GM18499 (cell line): ENCODE results near the gene DLG1.
"Not testable (repeated sequence)": the region's sequence is repeated elsewhere in the genome, so short reads cannot be mapped to it uniquely, and the experiment has no call there.

ENCODE experiments used
- ATAC-seq: cut with Tn5 transposase; IDR thresholded peaks from one replicate; pipeline ENCODE4 v1.9.1; 2021; ENCODE audit warnings: moderate number of reproducible peaks; ENCODE audit not compliant: insufficient read depth, unreplicated experiment

The DLG1 gene

DNA sequence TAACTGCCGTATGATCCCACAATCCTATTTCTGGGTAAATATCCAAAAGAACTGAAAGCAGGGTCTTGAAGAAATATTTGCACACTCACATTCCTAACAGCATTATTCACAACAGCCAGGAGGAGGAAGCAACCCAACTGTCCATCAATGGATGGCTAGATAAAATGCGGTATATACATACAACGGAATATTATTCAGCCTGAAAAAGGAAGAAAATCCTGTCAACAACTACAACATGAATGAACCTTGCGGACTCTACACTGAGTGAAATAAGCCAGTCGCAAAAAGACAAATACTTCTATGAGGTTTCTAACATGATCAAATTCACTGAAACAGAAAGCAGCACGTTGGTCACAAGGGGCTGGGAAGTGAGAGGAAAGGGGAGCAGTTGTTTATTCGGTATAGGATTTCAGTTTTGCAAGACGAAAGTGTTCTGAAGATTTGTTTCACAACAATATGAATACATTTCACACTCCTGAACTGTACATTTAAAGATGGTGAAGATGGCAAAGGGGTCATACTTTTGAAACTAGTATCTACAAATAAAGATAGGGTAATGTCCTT is 6.2 kb downstream of the DLG1 start:
- ATAC-seq = no peak

DNA sequence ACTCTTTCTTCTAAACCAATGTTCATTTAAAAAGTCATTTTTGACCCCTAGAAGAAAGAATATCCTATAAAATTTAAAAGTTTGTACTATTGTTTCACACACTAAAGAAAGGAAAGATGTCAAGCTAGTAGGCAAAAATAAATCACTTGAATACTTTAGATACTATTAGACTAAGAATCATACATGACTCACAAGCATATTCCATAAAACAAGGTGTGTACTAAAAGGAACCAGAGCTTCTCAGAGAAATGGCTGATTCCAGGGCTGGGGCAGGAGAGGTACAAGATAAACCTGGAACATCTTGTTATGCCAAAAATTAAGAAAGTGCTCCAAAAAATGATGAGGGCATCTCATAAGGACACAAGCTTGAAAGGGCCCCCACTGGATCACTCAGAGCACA is 8.7 kb downstream of the DLG1 start:
- no peak for ATAC-seq

DNA sequence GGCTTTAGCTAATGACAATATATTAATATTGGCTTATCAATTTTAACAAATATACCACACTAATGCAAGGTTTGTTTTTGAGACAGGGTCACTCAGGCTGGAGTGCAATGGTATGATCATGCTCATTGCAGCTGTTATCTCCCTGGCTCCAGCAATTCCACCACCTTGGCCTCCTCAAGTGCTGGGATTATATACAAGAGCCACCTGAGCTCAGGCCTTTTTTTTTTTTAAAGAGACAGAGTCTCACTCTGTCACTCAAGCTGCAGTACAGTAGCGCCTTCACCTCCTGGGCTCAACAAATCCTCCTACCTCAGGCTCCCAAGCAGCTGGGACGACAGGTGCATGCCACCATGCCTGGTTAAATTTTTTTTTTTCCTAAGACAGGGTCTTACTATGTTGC is 11.7 kb downstream of the DLG1 start:
- ATAC-seq = no peak

DNA sequence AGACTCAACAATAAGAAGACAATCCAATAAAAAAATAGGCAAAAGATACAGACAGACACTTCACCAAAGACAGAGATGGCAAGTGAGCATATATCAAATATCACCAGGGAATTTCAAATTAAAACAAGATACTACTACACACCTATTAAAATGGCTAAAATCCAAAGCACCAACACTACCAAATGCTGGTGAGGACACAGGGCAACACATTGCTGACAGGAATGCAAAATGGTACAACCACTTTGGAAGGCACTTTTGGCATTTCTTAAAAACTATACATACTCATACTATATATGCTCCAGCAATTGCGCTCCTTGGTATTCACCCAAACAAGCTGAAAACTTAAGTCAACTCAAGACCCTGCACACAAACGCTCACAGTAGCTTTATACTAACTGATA is 12.9 kb downstream of the DLG1 start:
- no peak for ATAC-seq

DNA sequence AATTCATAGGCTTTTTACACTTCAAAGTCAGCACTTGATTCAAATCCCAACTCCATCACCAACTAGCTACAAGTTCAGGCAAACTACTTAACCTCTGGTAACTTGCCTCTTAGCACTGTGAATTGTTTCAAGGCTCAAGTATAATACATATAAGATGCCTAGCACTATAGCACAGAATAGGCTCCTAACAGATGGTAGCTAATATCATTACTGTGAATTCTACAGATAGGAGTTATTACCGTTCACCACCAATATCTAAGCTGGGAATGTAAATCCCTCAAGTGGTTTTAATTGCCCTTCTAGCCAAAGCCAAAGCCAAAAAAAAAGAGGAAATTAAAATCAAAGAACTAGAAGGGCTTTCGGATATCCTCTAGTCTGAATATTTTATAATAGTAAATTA is 15.4 kb downstream of the DLG1 start:
- ATAC-seq = no peak

DNA sequence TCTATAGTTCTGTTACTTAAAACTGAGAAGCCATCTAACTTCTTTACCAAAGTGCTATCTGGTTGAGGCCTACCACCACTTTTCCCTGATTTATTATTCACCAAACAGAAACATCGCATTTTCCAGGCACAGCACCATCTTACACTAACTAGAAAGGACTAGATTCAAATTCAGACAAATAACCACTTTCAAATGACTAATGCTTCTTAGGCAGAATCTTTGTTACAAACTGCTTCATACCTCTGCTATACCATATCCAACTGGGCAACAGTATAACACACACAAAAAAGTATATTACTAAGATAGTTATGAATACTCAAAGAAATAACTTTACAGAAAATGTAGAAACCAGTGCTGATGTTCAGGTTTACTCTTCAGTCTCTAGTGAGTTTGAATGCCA is 16.6 kb downstream of the DLG1 start:
- no peak for ATAC-seq

DNA sequence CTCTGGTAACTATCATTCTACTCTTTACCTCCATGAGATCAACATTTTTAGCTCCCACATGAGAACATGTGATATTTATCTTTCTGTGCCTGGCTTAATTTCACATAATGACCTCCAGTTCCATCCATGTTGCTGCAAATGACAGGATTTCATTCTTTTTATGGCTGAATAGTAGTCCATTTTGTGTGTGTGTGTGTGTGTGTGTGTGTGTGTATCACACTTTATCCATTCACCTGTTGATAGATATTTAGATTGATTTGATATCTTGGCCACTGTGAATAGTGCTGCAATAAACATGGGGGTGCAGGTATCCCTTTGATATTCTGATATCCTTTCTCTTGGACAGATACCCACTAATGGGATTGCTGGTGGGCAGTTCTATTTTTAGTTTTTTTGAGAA is 18.3 kb downstream of the DLG1 start:
- ATAC-seq = no peak

DNA sequence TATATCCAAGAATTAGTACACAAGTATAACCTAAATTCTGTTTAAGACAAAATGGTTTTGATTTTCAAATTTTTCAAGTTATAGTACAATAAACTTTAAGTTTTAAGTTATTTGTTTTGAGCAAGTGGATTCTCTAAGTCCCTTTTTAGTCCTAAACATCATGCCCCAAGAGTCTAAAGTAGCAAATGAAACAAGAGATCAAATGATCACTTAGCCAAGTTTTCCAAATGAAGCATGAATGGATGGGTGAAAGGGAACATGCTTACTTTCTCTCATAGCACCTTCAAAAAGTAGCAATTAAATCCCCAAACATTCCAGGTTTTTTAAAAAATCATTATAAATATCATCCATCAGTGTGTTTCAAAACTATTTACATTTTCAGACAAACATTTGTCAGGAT is 19.5 kb downstream of the DLG1 start:
- no peak for ATAC-seq

DNA sequence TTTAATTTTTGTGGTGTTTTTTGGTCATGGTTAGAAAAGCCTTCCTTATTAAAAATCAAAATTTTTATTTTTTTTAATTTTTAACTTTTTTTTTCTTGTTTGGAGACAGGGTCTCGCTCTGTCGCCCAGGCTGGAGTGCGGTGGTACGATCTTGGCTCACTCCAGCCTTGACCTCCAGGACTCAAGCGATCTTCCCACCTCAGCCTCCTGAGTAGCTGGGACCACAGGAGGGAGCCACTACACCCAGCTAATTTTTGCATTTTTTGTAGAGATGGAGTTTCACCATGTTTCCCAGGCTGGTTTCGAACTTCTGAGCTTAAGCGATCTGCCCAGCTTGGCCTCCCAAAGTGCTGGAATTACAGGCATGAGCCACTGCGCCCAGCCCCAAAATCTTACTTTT is 21.6 kb downstream of the DLG1 start:
- ATAC-seq = not testable (repeated sequence)

DNA sequence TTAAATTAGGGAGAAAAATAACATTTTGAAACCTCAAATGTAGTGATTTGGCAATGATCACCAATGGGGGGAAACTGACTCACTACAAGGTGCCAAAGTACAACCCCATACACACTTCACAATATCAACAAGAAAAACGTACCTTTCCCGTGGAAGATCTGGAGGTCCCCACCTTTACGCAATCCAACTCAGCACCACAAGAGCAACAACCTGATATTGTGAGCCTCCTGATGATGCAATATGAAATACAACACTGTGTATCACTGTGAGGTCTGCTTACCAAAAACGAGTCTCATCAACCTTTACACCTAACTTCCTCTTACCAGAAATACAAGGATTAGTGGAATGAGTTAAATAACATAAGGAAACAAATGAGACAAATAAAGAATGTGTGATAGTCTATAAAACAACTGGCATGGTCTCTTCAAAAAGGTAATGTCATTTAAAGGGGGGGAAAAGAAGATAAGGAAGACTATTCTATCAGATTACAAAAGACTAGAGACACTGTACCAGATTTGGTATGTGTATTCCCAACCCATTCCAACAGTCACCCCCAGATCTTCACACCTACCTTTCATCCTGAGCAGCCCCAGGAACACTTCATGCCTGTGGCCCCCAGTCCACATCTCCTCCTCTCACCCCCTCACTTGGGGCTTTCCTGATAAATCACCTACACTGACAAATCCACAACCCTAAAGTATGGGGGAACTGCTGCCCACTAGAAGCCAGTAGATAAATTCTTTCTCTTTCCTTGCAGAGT is 27.7 kb downstream of the DLG1 start:
- no peak for ATAC-seq

DNA sequence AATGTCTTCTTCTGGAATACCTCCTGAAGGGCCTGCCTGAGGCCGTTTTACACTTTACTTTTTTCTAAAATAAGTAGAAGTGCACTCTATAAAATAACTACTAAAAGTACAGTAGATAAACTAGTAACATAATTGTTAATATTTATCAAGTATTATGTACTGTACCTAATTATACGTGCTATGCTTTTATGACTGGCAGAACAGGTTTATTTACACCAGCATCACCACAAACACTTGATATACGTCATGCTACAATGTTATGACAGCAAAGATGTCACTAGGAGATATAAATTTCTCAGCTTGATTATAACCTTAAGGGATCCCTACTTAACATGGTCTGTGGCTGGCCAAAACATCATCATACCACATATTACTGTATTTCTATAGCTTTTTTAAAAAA is 29.4 kb downstream of the DLG1 start:
- ATAC-seq = no peak

DNA sequence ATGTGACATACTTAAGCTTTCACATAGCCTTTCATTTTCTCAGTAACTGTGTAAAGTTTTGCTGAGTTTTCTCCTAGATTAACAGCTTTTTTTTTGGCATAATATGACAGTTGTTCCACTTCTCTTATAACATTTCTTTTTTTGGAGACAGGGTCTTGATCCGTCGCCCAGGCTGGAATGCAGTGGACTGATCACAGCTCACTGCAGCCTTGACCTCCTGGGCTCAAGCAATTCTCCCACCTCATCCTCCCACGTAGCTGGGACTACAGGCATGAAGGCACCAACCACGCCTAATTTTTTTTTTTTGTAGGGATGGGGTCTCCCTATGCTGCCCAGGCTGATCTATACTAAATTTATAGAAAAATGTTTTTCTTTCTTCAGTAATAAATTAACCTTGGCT is 30.1 kb downstream of the DLG1 start:
- ATAC-seq = no peak

DNA sequence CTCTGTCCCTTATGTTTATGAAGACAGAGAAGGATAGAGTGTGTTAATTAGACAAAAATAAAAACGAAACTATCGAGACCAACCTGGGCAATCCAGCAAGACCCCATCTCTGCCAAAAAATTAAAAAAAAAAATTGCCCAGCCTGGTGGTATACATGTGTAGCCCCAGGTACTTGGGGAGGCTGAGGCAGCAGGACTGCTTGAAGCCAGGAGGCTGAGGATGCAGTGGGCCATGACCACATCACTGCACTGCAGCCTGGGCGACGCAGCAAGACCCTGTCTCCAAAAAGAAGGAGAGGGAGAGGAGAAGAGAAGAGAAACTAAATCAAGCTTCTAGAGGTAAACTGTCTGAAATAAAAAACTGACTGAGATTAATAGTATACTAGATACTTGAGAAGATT is 32.1 kb downstream of the DLG1 start:
- no peak for ATAC-seq

DNA sequence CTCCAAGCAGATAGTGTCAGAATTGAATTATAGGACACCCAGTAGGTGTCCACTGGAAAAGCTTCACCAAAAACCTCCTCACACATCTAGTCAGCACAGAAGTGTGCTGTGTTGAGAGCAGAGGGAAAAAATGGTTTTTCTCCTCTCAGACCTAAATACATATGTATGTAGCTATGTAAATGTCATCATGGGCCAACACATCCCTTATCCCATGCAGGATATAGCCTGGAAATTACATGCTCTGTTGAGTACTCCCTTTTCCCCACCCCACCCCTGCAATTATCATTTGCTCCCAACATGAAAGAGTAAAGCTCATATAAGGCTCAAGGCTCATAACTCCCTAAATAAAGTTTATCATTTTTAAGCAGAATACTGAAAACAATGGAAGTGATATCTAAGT is 35.7 kb downstream of the DLG1 start:
- no peak for ATAC-seq

DNA sequence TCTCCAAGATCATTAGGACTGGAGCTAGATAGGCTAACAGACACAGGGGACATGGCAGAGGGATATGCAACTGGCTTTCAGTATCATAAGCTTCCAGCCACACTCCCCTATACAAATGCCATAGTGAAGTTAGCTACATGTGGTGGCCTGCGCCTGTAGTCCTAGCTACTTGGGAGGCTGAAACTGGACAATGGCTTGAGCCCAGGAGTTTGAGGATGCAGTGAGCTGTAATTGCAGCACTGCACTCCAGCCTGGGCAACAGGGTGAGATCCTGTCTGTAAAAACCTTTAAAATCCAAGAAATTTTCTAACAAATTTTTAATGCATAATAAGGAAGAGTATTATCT is 37.3 kb downstream of the DLG1 start:
- no peak for ATAC-seq

DNA sequence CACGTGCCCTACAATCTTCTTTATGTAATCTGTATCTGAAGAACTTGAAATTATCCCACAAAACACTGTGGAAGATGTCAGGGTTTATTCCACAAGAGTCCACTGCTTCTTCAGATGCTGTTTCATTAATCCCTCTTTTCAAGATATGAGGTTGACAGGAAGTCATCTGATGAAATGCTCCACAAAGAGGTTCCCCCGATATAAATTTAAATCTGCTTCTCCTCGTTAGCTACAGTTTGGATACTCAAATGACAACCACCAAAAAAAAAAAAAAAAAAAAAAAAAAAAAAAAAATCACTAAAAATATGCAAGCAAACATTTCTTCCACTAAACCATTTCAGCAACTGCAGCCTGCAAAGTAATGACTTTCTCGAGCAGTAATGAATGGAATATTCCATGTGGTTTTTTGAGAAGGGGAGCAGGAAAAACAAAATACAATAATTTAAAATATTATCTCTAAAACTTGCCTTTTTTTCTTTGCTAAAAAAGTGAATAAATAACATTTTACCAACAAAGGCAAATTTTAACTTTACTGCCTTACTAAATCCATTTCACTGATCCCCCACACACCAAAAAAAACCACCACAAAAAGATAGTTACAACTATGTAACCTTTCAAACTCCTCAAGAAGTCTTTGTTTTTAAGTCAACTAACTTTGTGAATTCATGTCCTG is 37.8 kb downstream of the DLG1 start:
- no peak for ATAC-seq

DNA sequence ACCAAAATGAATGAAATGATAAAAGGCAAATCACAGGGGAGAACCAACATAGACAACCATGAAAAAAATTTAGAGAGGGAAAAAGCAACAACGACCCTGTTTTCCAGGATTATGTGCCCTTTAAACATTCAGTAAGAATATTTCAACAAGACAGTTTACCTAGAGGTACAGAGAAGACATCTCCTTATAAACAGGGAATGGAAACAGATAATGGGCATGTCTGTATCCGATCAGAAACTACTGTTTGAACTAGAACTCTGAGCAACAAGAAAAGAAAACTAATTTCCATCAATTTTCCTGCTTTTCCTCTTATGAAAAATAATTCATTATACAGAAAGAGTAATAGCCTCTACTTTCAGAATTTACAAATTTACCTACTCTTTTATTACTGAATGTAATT is 39.3 kb downstream of the DLG1 start:
- ATAC-seq = no peak

DNA sequence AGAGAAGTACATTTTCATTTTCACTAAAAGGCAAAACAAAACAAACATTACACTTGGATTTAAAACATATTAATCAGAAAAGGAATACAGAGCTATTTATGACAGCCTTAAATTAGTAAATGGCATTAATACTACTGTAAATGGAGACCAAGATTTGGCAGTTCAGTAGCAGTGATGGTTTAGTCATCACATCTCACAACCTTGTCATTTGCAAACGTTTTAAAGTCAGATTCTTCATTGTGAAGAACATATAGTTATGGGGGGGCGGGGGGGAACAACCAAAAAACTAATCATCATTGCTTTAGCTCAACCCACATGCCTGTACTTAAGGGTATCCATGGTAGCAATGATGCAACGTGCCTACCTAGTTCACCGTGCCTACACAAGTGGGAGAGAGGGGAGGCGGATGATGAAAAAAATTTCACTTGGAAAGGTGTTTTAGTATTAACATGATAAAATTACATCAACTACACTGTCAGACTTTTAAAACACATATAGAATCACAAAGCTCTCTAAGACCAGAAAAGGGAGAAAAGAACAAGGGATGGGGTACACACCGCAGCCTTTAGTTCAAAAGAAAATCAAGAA is 40.1 kb downstream of the DLG1 start:
- no peak for ATAC-seq

DNA sequence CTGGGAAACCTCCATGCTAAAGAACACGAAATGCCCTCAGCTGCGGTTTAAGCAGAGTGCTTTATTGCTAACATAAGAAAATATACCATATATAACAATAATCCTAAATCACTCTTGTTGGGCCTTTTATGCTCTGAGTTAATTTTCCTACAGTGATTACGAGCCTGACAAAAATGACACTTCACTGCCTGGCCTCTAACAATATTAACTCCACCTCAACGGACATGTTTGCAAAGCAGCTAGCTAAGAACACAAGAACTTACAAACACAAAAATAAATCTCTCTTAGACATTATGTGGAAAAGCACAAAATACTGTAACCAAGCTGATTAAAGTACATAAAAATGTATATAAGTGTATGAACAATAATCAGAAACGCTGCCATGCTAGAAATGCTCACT is 40.7 kb downstream of the DLG1 start:
- no peak for ATAC-seq

DNA sequence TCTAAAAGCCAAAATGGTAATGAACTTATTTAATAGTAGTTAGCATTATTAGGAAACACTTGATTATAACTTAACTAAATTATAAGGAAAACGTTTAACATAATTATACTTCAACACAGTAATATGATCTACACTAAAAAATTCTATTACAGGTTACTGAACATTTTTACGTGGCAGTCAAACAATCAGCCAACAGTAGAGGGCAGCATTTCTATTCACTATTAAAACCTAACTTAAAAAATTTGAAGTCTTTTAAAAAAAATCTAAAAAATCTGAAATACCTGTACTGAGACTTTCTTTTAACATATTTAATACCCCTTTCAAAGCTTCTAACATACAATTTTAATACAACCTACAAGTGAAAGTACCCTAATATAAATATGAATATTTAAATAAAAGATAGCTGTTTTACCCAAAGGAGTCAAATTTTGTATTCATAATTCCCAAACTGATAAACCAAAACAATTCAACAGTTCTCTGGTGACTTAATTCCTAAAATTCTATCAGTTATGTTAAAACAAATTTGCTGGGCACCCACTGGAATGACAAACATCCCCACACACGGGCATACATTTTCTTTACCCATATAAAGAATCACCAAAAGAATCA is 41.5 kb downstream of the DLG1 start:
- ATAC-seq = no peak

DNA sequence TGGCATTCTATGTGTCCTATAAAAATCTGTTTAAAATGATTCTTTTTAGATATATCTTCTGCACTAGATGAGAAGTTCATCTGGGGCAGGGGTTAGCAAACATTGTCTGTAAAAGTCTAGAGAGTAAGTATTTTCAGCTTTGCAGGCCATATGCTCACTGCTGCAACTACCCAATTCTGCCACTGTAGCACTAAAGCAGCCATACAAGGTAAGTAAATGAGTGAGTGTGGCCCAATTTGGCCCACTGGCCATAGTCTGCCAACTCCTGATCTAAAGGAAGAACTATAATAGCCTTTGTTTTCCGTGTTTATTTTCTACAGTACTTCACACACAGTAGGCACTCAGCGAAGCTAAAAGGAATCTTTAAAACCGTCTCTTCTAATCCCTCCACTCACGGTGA is 42.3 kb downstream of the DLG1 start:
- no peak for ATAC-seq
